ENCODE measurements around the gene CASP10. TPM values are rescaled to one million over a fixed set of nuclear protein-coding genes. Genes with fewer than 3 reads are reported as not detected.

CASP10 gene
- total and polyA plus RNA-seq, 2 experiments from 2014 or later: 1.6 to 11.0 TPM

DNA sequence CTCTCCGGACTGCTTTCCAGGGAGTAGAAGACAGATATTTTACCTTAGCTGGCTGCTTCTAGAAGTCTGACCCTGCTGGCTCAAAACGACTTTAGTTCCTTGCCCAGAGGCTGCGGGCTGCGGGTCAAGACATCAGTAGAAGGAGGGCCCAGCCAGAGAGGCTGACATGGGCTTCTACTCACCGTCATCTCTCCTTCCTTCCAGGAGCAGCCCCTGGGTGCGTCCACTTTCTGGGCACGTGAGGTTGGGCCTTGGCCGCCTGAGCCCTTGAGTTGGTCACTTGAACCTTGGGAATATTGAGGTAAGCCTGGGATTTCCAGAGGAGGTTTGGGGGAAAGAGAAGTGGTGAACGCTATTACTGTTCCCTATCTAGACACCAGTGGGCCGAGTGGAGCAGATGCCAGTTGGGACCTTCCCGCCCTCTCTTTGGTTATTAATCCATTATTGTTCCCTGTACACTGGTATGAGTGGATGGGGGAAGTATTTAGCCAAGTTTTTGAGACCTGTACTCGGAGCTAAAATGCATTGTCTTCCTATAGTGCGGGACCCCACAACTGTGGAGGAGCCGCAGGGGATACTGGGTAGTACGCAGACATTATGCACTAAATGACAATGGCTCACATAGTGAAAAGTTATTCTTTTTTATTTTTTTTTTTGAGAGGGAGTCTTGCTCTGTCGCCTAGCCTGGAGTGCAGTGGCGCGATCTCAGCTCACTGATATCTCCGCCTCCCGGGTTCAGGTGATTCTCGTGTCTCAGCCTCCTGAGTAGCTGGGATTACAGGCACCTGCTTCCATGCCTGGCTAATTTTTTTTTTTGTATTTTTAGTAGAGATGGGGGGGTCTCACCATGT lies 51.1 kb downstream of the CASP10 start:
- Histone ChIP-seq H3K4me2 (peak overlapping the region; percentile 70), H3K27me3 (no peaks in the 10 kb centered on the region), H2AFZ (peak overlapping the region; percentile 46), H3K36me3 (replicated peaks; ENCODE audit: insufficient read depth, low read depth) (no peaks in the 10 kb centered on the region), H3K27ac (peak overlapping the region; percentile 64), H3K4me3 (no peak overlapping the region), H3K79me2 (peaks cover 3% of the 10 kb centered on the region), H3K9me2 (replicated peaks; ENCODE audit: insufficient read depth) (no peaks in the 10 kb centered on the region), H4K20me1 (ENCODE audit: insufficient read depth, poor library complexity, severe bottlenecking) (no peaks in the 10 kb centered on the region), H3K9me3 (ENCODE audit: low read depth) (no peaks in the 10 kb centered on the region), H3K4me1 (ENCODE audit: insufficient read depth) (peaks cover 4% of the 10 kb centered on the region)
- TF ChIP-seq EZH2phosphoT487 (IDR thresholded peaks at IDR 0.05; ENCODE audit: low read depth, severe bottlenecking, unreplicated experiment): no peak
- TF ChIP-seq, protein P1, sequence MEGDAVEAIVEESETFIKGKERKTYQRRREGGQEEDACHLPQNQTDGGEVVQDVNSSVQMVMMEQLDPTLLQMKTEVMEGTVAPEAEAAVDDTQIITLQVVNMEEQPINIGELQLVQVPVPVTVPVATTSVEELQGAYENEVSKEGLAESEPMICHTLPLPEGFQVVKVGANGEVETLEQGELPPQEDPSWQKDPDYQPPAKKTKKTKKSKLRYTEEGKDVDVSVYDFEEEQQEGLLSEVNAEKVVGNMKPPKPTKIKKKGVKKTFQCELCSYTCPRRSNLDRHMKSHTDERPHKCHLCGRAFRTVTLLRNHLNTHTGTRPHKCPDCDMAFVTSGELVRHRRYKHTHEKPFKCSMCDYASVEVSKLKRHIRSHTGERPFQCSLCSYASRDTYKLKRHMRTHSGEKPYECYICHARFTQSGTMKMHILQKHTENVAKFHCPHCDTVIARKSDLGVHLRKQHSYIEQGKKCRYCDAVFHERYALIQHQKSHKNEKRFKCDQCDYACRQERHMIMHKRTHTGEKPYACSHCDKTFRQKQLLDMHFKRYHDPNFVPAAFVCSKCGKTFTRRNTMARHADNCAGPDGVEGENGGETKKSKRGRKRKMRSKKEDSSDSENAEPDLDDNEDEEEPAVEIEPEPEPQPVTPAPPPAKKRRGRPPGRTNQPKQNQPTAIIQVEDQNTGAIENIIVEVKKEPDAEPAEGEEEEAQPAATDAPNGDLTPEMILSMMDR (IDR thresholded peaks at IDR 0.05; ENCODE audit: poor library complexity): no peak
- TF ChIP-seq EZH2 (IDR thresholded peaks at IDR 0.05; ENCODE audit: borderline replicate concordance): no peak
- DNase-seq (ENCODE audit: low spot score): no peak
- WGBS (ENCODE audit: low lambda C conversion rate, missing lambda C conversion rate): 92% methylated on average over 21 of the region's 21 CpGs

DNA sequence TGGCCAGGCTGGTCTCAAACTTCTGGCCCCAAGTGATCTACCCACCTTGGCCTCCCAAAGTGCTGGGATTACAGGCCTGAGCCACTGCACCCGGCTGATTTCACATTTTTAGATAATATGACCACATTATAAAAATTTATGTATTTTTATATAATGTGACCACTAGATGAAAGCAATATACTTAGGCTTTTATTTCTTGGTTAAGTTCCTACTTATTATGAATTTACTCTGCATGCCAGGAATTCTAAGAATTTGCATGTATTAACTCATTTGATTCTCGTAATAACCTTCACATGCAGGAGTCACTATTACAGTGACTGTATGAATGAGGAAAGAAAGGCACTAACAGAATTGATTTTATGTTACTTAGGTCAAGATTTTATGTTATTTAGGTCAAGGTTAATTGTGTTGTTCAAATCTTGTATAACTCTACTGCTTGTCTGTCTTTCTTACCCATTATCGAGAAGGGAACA lies 51.8 kb downstream of the CASP10 start:
- no peaks in the 10 kb centered on the region for H3K27me3 ChIP-seq
- H3K9me2 ChIP-seq (replicated peaks; ENCODE audit: insufficient read depth): no peaks in the 10 kb centered on the region
- peaks cover 4% of the 10 kb centered on the region for H3K4me1 ChIP-seq (ENCODE audit: insufficient read depth)
- TF ChIP-seq, protein P1 (IDR thresholded peaks at IDR 0.05; ENCODE audit: poor library complexity): no peak
- no peak for TF ChIP-seq EZH2 (IDR thresholded peaks at IDR 0.05; ENCODE audit: borderline replicate concordance)
- TF ChIP-seq EZH2phosphoT487 (IDR thresholded peaks at IDR 0.05; ENCODE audit: low read depth, severe bottlenecking, unreplicated experiment): no peak
- H4K20me1 ChIP-seq (ENCODE audit: insufficient read depth, poor library complexity, severe bottlenecking): no peaks in the 10 kb centered on the region
- 86% methylated on average over 3 of the region's 3 CpGs for WGBS (ENCODE audit: low lambda C conversion rate, missing lambda C conversion rate)
- H3K79me2 ChIP-seq: peaks cover 3% of the 10 kb centered on the region
- H3K27ac ChIP-seq: no peak overlapping the region
- no peak overlapping the region for H2AFZ ChIP-seq
- H3K36me3 ChIP-seq (replicated peaks; ENCODE audit: insufficient read depth, low read depth): no peaks in the 10 kb centered on the region
- H3K9me3 ChIP-seq (ENCODE audit: low read depth): no peaks in the 10 kb centered on the region
- no peak for DNase-seq (ENCODE audit: low spot score)
- peak overlapping the region; percentile 70 for H3K4me2 ChIP-seq
- no peak overlapping the region for H3K4me3 ChIP-seq

DNA sequence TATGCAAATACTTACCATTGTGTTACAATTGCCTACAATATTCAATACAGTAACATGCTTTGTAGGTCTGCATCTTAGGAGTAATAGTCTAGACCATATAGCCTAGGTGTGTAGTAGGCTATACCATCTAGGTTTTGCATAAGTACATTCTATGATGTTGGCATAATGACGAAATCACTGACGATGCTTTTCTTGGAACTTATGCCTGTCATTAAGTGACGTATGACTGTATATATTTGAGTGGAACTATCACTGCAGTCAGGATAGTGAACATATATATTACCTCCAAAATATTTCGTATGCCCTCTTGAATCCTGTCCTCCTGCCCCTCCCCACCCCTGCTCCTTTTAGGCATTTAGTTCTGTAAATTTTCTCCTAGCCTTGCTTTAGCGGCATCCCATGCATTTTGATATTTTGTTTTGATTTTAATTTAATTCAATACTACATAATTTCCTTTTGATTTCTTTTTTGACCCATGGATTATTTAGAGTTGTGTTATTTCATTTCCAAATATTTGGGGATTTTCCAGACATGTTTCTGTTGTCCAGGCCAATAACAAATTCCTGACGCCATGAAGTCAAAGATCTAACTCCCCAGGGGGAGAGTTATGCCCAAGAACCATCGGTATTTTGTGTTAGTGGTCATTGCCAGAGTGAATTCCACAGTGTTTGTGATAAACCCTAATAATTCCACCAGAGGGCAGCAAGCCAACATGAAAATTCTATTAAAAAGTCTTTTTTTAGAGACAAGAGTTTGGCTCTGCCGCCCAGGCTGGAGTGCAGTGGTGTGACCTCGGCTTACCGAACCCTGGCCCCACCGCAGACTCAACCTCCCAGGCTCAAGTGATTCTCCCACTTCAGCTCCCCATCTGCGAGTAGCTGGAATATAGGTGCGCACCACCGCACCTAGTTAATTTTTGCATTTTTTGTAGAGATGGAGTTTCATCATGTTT lies 53.2 kb downstream of the CASP10 start:
- WGBS (ENCODE audit: low lambda C conversion rate, missing lambda C conversion rate): 49% methylated on average over 14 of the region's 14 CpGs
- no peaks in the 10 kb centered on the region for H3K36me3 ChIP-seq (replicated peaks; ENCODE audit: insufficient read depth, low read depth)
- peak; percentile 83 for DNase-seq (ENCODE audit: low spot score)
- no peak overlapping the region for H3K27ac ChIP-seq
- H3K9me2 ChIP-seq (replicated peaks; ENCODE audit: insufficient read depth): no peaks in the 10 kb centered on the region
- peaks cover 4% of the 10 kb centered on the region for H3K4me1 ChIP-seq (ENCODE audit: insufficient read depth)
- H3K79me2 ChIP-seq: peaks cover 3% of the 10 kb centered on the region
- no peaks in the 10 kb centered on the region for H4K20me1 ChIP-seq (ENCODE audit: insufficient read depth, poor library complexity, severe bottlenecking)
- no peaks in the 10 kb centered on the region for H3K27me3 ChIP-seq
- H3K4me2 ChIP-seq: peak overlapping the region; percentile 32
- H3K4me3 ChIP-seq: no peak overlapping the region
- peak overlapping the region; percentile 36 for H2AFZ ChIP-seq
- no peaks in the 10 kb centered on the region for H3K9me3 ChIP-seq (ENCODE audit: low read depth)
- TF ChIP-seq, protein P1 (IDR thresholded peaks at IDR 0.05; ENCODE audit: poor library complexity): peak; percentile 71
- TF ChIP-seq EZH2 (IDR thresholded peaks at IDR 0.05; ENCODE audit: borderline replicate concordance): no peak
